CD4-positive, alpha-beta memory T cell (primary cell): Measurements from ENCODE around the gene IQGAP2. TPM values are rescaled to one million over a fixed set of nuclear protein-coding genes. Genes with fewer than 3 reads are reported as not detected.
A peak's percentile ranks its signal among the peaks of the same experiment; 100 is the strongest.

Experiments used
- CTCF ChIA-PET: fragments of 350-600 bp; sonication (Branson Sonifier 250); formaldehyde crosslinking; loops from one replicate; lab custom pipeline; 2021; ENCODE audit warnings: inconsistent platforms; ENCODE audit not compliant: partially characterized antibody; lab: Charles Lee
- POLR2A ChIA-PET: fragments of 350-600 bp; sonication (Branson Sonifier 250); formaldehyde crosslinking; loops from one replicate; lab custom pipeline; 2021; ENCODE audit not compliant: partially characterized antibody; lab: Charles Lee
- DNase-seq, 5 donors: peaks; one replicate each; pipeline versions ENCODE4 v3.0.0 to v3.0.0-alpha.2; 2020 to 2022; ENCODE audit warnings: mixed read lengths in 1 of 5
- H3K27ac ChIP-seq: one replicate; pipeline ENCODE4 v1.7.0; 2013; ENCODE audit warnings: low read depth, low read length
- H3K27me3 ChIP-seq: 2 replicates; pipeline ENCODE4 v1.7.0; 2013; ENCODE audit warnings: mild to moderate bottlenecking, low read length, moderate library complexity; ENCODE audit not compliant: insufficient read depth
- H3K36me3 ChIP-seq: 2 replicates; pipeline ENCODE4 v1.7.0; 2013; ENCODE audit warnings: mild to moderate bottlenecking, low read length, moderate library complexity; ENCODE audit not compliant: insufficient read depth
- H3K4me1 ChIP-seq: 2 replicates; pipeline ENCODE4 v1.7.0; 2013; ENCODE audit warnings: mild to moderate bottlenecking, low read length, moderate library complexity; ENCODE audit not compliant: insufficient read depth
- H3K4me3 ChIP-seq, 2 donors: one replicate each; pipeline ENCODE4 v1.7.0; 2013; ENCODE audit warnings: low read length in 2 of 2, mild to moderate bottlenecking in 1 of 2
- H3K9me3 ChIP-seq, 2 donors: one replicate each; pipeline ENCODE4 v1.7.0; 2013; ENCODE audit warnings: low read length in 2 of 2, control low read depth in 1 of 2; ENCODE audit not compliant: control insufficient read depth in 1 of 2
- H3K27ac Mint-ChIP-seq, 7 donors: one replicate each; pipeline ENCODE4 v1.8.0; 2020 to 2021; ENCODE audit warnings: mixed read lengths in 7 of 7, mild to moderate bottlenecking in 6 of 7, inconsistent platforms in 3 of 7, moderate library complexity in 3 of 7
- H3K27me3 Mint-ChIP-seq, 2 donors: one replicate each; pipeline ENCODE4 v1.8.0; 2020 to 2021; ENCODE audit warnings: mixed read lengths in 2 of 2
- H3K36me3 Mint-ChIP-seq, 2 donors: one replicate each; pipeline ENCODE4 v1.8.0; 2020 to 2021; ENCODE audit warnings: mixed read lengths in 2 of 2, inconsistent platforms in 1 of 2, mild to moderate bottlenecking in 1 of 2
- H3K4me1 Mint-ChIP-seq, 4 donors: one replicate each; pipeline ENCODE4 v1.8.0; 2020 to 2021; ENCODE audit warnings: mixed read lengths in 4 of 4, mild to moderate bottlenecking in 1 of 4
- H3K4me3 Mint-ChIP-seq, 8 donors: one replicate each; pipeline ENCODE4 v1.8.0; 2020 to 2021; ENCODE audit warnings: mixed read lengths in 8 of 8, mild to moderate bottlenecking in 7 of 8, moderate library complexity in 6 of 8, inconsistent platforms in 3 of 8
- H3K9me3 Mint-ChIP-seq, 8 donors: one replicate each; pipeline ENCODE4 v1.8.0; 2020 to 2021; ENCODE audit warnings: mixed read lengths in 8 of 8, mild to moderate bottlenecking in 5 of 8, inconsistent platforms in 3 of 8, moderate library complexity in 1 of 8
- intact Hi-C: fragments of 100-400 bp; cut with micrococcal nuclease; formaldehyde crosslinking; loops from one replicate; pipeline ENCODE4 v1.15.1; 2023
- polyA plus RNA-seq, 2 donors: library from polyadenylated mRNA; unstranded; fragments of 300-500 nt; fragmentation: Illumina TruSeq; gene quantifications; one replicate each; pipeline ENCODE4 v1.2.3, GENCODE V29; 2021
- total RNA-seq, 2 experiments: library from RNA; stranded (reverse); gene quantifications; one replicate each; pipeline ENCODE4 v1.2.3, GENCODE V29; 2021

Gene IQGAP2
- total and polyA plus RNA-seq, 4 experiments from 2014 or later, result 24.7 to 126 (median 98.5) TPM

GRCh38 chr5:76495870-76496269 lies 92.8 kb downstream of the IQGAP2 start:
- H3K4me1 ChIP-seq, result peaks cover 47% of the 10 kb centered on the region
- POLR2A ChIA-PET, result interaction anchor here (1.9 kb wide), 1 partner anchor 23 kb away, joined by 4 read pairs; no protein-coding TSS in a partner anchor
- H3K4me3 ChIP-seq, result no peak overlapping the region
- intact Hi-C loops, result no loop called here
- no peaks in the 10 kb centered on the region for H3K9me3 Mint-ChIP-seq
- DNase-seq, result no peak
- H3K36me3 ChIP-seq, result peaks cover 5% of the 10 kb centered on the region
- CTCF ChIA-PET, result no interaction called here
- H3K27me3 Mint-ChIP-seq, result no peaks in the 10 kb centered on the region
- peaks cover 2 to 7% of the 10 kb centered on the region in 2 donors for H3K36me3 Mint-ChIP-seq
- H3K27ac Mint-ChIP-seq, result peak overlapping the region in 5 of 7 donors; percentile 1 to 71 (median 59)
- H3K27ac ChIP-seq, result no peak overlapping the region
- peak overlapping the region in 1 of 8 donors; percentile 4 for H3K4me3 Mint-ChIP-seq
- no peaks in the 10 kb centered on the region for H3K9me3 ChIP-seq
- peaks cover 58 to 87% (median 73%) of the 10 kb centered on the region in 4 donors for H3K4me1 Mint-ChIP-seq
- H3K27me3 ChIP-seq, result no peaks in the 10 kb centered on the region

GRCh38 chr5:76497065-76497460 lies 94.0 kb downstream of the IQGAP2 start:
- H3K27ac ChIP-seq, result no peak overlapping the region
- Mint-ChIP-seq H3K4me1 (peaks cover 55 to 83% (median 70%) of the 10 kb centered on the region in 4 donors), H3K4me3 (no peak overlapping the region), H3K27me3 (no peaks in the 10 kb centered on the region), H3K36me3 (peaks cover 0 to 7% of the 10 kb centered on the region in 2 donors), H3K9me3 (no peaks in the 10 kb centered on the region), H3K27ac (no peak overlapping the region)
- no peak overlapping the region for H3K4me3 ChIP-seq
- no peak for DNase-seq
- H3K4me1 ChIP-seq, result peaks cover 43% of the 10 kb centered on the region
- CTCF ChIA-PET, result interaction anchor here (0.7 kb wide), 1 partner anchor 13 kb away, joined by 3 read pairs; no protein-coding TSS in a partner anchor
- no peaks in the 10 kb centered on the region for H3K27me3 ChIP-seq
- POLR2A ChIA-PET, result interaction anchor here (0.9 kb wide), 1 partner anchor 12 kb away, joined by 3 read pairs; no protein-coding TSS in a partner anchor
- H3K36me3 ChIP-seq, result peaks cover 5% of the 10 kb centered on the region
- H3K9me3 ChIP-seq, result no peaks in the 10 kb centered on the region
- intact Hi-C loops, result no loop called here

- peaks cover 5% of the 10 kb centered on the region for H3K36me3 ChIP-seq
- CTCF ChIA-PET, result no interaction called here
- peak overlapping the region in 5 of 7 donors; percentile 2 to 85 (median 51) for H3K27ac Mint-ChIP-seq
Observed at GRCh38 chr5:76497986-76498717, 95.1 kb downstream of the IQGAP2 start.

GRCh38 chr5:76499507-76500161 lies 96.5 kb downstream of the IQGAP2 start:
- Histone ChIP-seq H3K27ac (no peak overlapping the region), H3K36me3 (peaks cover 5% of the 10 kb centered on the region), H3K9me3 (no peaks in the 10 kb centered on the region), H3K4me1 (peaks cover 52% of the 10 kb centered on the region), H3K27me3 (no peaks in the 10 kb centered on the region), H3K4me3 (no peak overlapping the region)
- H3K36me3 Mint-ChIP-seq, result peaks cover 0 to 4% of the 10 kb centered on the region in 2 donors
- ChIA-PET CTCF (interaction anchor here (1.0 to 1.5 kb wide), 2 partner anchors 13 to 43 kb away, joined by 3 read pairs; no protein-coding TSS in a partner anchor), POLR2A (interaction anchor here (0.5 kb wide), 1 partner anchor 84 kb away, joined by 3 read pairs; no protein-coding TSS in a partner anchor)
- no peak overlapping the region for H3K4me3 Mint-ChIP-seq
- intact Hi-C loops, result no loop called here
- no peaks in the 10 kb centered on the region for H3K9me3 Mint-ChIP-seq
- DNase-seq, result no peak
- H3K4me1 Mint-ChIP-seq, result peaks cover 48 to 72% (median 61%) of the 10 kb centered on the region in 4 donors
- no peaks in the 10 kb centered on the region for H3K27me3 Mint-ChIP-seq
- peak overlapping the region in 5 of 7 donors; percentile 15 to 82 (median 32) for H3K27ac Mint-ChIP-seq

More at GRCh38 chr5:76497986-76498717, 95.1 kb downstream of the IQGAP2 start:
- no peaks in the 10 kb centered on the region for H3K27me3 ChIP-seq
- no peak overlapping the region for H3K4me3 ChIP-seq
- H3K9me3 ChIP-seq, result no peaks in the 10 kb centered on the region
- Mint-ChIP-seq H3K4me3 (peak overlapping the region in 1 of 8 donors; percentile 19), H3K27me3 (no peaks in the 10 kb centered on the region), H3K36me3 (peaks cover 0 to 7% of the 10 kb centered on the region in 2 donors), H3K9me3 (no peaks in the 10 kb centered on the region), H3K4me1 (peaks cover 45 to 75% (median 61%) of the 10 kb centered on the region in 4 donors)
- H3K4me1 ChIP-seq, result peaks cover 43% of the 10 kb centered on the region
- H3K27ac ChIP-seq, result no peak overlapping the region
- intact Hi-C loops, result no loop called here
- POLR2A ChIA-PET, result no interaction called here
- no peak for DNase-seq

- Mint-ChIP-seq H3K36me3 (peaks cover 0 to 4% of the 10 kb centered on the region in 2 donors), H3K27ac (peak overlapping the region in 1 of 7 donors; percentile 39), H3K9me3 (no peaks in the 10 kb centered on the region), H3K4me3 (no peak overlapping the region), H3K4me1 (peaks cover 50 to 74% (median 62%) of the 10 kb centered on the region in 4 donors), H3K27me3 (no peaks in the 10 kb centered on the region)
- no peak overlapping the region for H3K27ac ChIP-seq
- ChIA-PET CTCF (interaction anchor here (1.5 kb wide), 1 partner anchor 42 kb away, joined by 3 read pairs; no protein-coding TSS in a partner anchor), POLR2A (interaction anchor here (1.1 kb wide), 1 partner anchor 43 kb away, joined by 3 read pairs; no protein-coding TSS in a partner anchor)
- no peak overlapping the region for H3K4me3 ChIP-seq
- intact Hi-C loops, result no loop called here
- H3K27me3 ChIP-seq, result no peaks in the 10 kb centered on the region
- H3K36me3 ChIP-seq, result peaks cover 5% of the 10 kb centered on the region
- no peaks in the 10 kb centered on the region for H3K9me3 ChIP-seq
- H3K4me1 ChIP-seq, result peaks cover 55% of the 10 kb centered on the region
- no peak for DNase-seq
Observed at GRCh38 chr5:76500633-76501393, 97.7 kb downstream of the IQGAP2 start.

- H3K27me3 ChIP-seq, result no peaks in the 10 kb centered on the region
- Mint-ChIP-seq H3K4me1 (peaks cover 43 to 70% (median 55%) of the 10 kb centered on the region in 4 donors), H3K36me3 (peaks cover 0 to 6% of the 10 kb centered on the region in 2 donors), H3K27me3 (no peaks in the 10 kb centered on the region), H3K4me3 (peak overlapping the region in 1 of 8 donors; percentile 22), H3K27ac (peak overlapping the region in 5 of 7 donors; percentile 31 to 80 (median 70)), H3K9me3 (no peaks in the 10 kb centered on the region)
- no peak overlapping the region for H3K4me3 ChIP-seq
- peaks cover 31% of the 10 kb centered on the region for H3K4me1 ChIP-seq
- no peak overlapping the region for H3K27ac ChIP-seq
- no peaks in the 10 kb centered on the region for H3K36me3 ChIP-seq
- intact Hi-C loops, result no loop called here
- no peaks in the 10 kb centered on the region for H3K9me3 ChIP-seq
- CTCF ChIA-PET, result interaction anchor here (0.9 to 1.3 kb wide), 3 partner anchors 13 to 94 kb away, joined by 3 read pairs; no protein-coding TSS in a partner anchor
- POLR2A ChIA-PET, result no interaction called here
- DNase-seq, result no peak
Observed at GRCh38 chr5:76503929-76504328, 100.8 kb downstream of the IQGAP2 start.
